Cardiac muscle cell (in vitro differentiated cells and primary cell): ENCODE results near the gene CHCHD6. TPM values are rescaled to one million over a fixed set of nuclear protein-coding genes. Genes with fewer than 3 reads are reported as not detected.

Experiments
- DNase-seq, 2 donors: peaks; one replicate each; pipeline versions ENCODE4 v3.0.0 to v3.0.0-alpha.2; 2010 to 2017; ENCODE audit warnings: low read depth in 1 of 2, low spot score in 1 of 2
- H3K27ac ChIP-seq: fragments of 200-600 bp; sonication (generic); 2 replicates; pipeline ENCODE4 v1.5.1; 2016
- H3K27me3 ChIP-seq: fragments of 200-600 bp; sonication (generic); 2 replicates; pipeline ENCODE4 v1.6.0; 2016; ENCODE audit warnings: control low read depth
- H3K36me3 ChIP-seq: fragments of 200-600 bp; sonication (generic); 2 replicates; pipeline ENCODE4 v1.5.1; 2016; ENCODE audit warnings: control low read depth
- H3K4me1 ChIP-seq: fragments of 200-600 bp; sonication (generic); 2 replicates; pipeline ENCODE4 v1.8.1; 2017; ENCODE audit warnings: low read depth, mild to moderate bottlenecking, mixed run types
- H3K4me3 ChIP-seq: fragments of 200-600 bp; sonication (generic); 2 replicates; pipeline ENCODE4 v1.5.1; 2016; ENCODE audit warnings: mild to moderate bottlenecking
- H3K9me3 ChIP-seq: fragments of 200-600 bp; sonication (generic); 2 replicates; pipeline ENCODE4 v1.5.1; 2017; ENCODE audit warnings: low read depth, mild to moderate bottlenecking, control low read depth
- CTCF ChIP-seq: IDR thresholded peaks from 2 replicates; pipeline ENCODE4 v1.5.1; 2012; ENCODE audit warnings: low read depth, mild to moderate bottlenecking, low read length
- polyA plus RNA-seq: library from polyadenylated mRNA; unstranded; fragments of >200 nt; fragmentation: Nextera tagmentation; extraction: Ambion mirVana; gene quantifications from 2 replicates; pipeline ENCODE4 v1.2.1, GENCODE V29; 2016
- total RNA-seq: library from RNA; depleted of rRNA; stranded (reverse); fragments of >200 nt; gene quantifications from 2 replicates; pipeline ENCODE4 v1.2.3, GENCODE V29; 2016

Gene CHCHD6
- total and polyA plus RNA-seq, 2 experiments from 2014 or later: 76.0 to 102 TPM

GRCh38 chr3:126894475-126894874 lies 190.4 kb downstream of the CHCHD6 start:
- H3K27ac ChIP-seq: no peak overlapping the region
- H3K36me3 ChIP-seq: no peaks in the 10 kb centered on the region
- no peak overlapping the region for H3K4me3 ChIP-seq
- TF ChIP-seq CTCF: no peak
- DNase-seq: no peak
- peaks cover 29% of the 10 kb centered on the region for H3K4me1 ChIP-seq
- no peaks in the 10 kb centered on the region for H3K27me3 ChIP-seq
- no peaks in the 10 kb centered on the region for H3K9me3 ChIP-seq

GRCh38 chr3:126895178-126896066 lies 191.4 kb downstream of the CHCHD6 start:
- DNase-seq: peak; percentile 29 to 46
- no peak for TF ChIP-seq CTCF
- no peaks in the 10 kb centered on the region for H3K27me3 ChIP-seq
- no peaks in the 10 kb centered on the region for H3K9me3 ChIP-seq
- peaks cover 29% of the 10 kb centered on the region for H3K4me1 ChIP-seq
- H3K27ac ChIP-seq: peak overlapping the region; percentile 65
- H3K36me3 ChIP-seq: no peaks in the 10 kb centered on the region
- H3K4me3 ChIP-seq: no peak overlapping the region

GRCh38 chr3:126896067-126896441 lies 192.0 kb downstream of the CHCHD6 start:
- Histone ChIP-seq H3K4me1 (peaks cover 29% of the 10 kb centered on the region), H3K27ac (peak overlapping the region; percentile 65), H3K9me3 (no peaks in the 10 kb centered on the region), H3K4me3 (no peak overlapping the region), H3K27me3 (no peaks in the 10 kb centered on the region), H3K36me3 (no peaks in the 10 kb centered on the region)
- no peak for TF ChIP-seq CTCF
- peak in 1 of 2 donors; percentile 29 for DNase-seq

GRCh38 chr3:126896968-126897367 lies 192.9 kb downstream of the CHCHD6 start:
- no peaks in the 10 kb centered on the region for H3K27me3 ChIP-seq
- H3K36me3 ChIP-seq: no peaks in the 10 kb centered on the region
- peaks cover 29% of the 10 kb centered on the region for H3K4me1 ChIP-seq
- no peak for DNase-seq
- no peaks in the 10 kb centered on the region for H3K9me3 ChIP-seq
- no peak overlapping the region for H3K4me3 ChIP-seq
- TF ChIP-seq CTCF: no peak
- H3K27ac ChIP-seq: no peak overlapping the region

- TF ChIP-seq CTCF: no peak
- DNase-seq: no peak
- Histone ChIP-seq H3K9me3 (no peaks in the 10 kb centered on the region), H3K27ac (no peak overlapping the region), H3K36me3 (no peaks in the 10 kb centered on the region), H3K27me3 (no peaks in the 10 kb centered on the region), H3K4me1 (peaks cover 29% of the 10 kb centered on the region), H3K4me3 (no peak overlapping the region)
Measured at GRCh38 chr3:126897943-126898342, 193.9 kb downstream of the CHCHD6 start.
